AG20443 (cell line): ENCODE data around the gene ENO1.
"Not testable (repeated sequence)": the region's sequence is repeated elsewhere in the genome, so short reads cannot be mapped to it uniquely, and the experiment has no call there.

Experiments
- DNase-seq: peaks from one replicate; pipeline ENCODE4 v3.0.0; 2012; ENCODE audit warnings: low spot score, mixed read lengths

The ENO1 gene

DNA sequence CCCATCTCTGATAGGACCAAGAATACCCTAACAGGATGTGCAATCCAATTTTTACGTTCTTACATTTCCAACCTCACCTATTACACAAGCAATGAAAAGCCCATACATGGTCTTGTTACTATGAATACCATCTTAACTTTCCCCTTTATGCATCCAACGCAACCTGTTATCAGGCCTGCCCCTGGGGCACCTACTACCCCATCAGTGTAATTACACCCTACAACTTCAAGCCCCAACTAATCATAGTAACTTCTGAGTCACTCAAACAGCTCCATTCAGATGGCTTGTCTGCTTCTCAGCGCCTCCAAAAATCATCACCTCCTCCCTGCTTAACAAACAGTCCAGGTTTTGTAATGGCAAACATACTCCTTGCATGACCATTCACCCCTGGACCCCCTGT is 18.3 kb upstream of the ENO1 start:
- DNase-seq: not testable (repeated sequence)

DNA sequence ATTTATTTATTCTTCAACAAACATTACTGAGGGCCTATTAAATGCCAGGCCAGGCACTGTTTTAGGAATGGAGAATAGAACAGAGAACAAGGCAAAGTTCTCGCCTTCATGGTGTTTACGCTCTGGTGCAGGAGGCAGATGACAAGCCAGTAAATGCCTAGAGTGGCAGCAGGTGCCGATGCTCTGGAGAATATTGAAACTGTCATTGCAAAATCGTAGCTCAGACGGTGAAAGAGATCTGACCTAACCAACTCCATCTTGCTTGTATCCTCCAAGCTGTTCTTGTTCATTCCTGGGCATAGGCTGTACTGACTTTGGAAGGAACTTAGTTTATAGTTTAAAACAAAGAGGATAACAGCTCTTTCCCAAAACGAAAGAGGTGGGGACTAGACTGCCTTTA is 13.5 kb upstream of the ENO1 start:
- no peak for DNase-seq

DNA sequence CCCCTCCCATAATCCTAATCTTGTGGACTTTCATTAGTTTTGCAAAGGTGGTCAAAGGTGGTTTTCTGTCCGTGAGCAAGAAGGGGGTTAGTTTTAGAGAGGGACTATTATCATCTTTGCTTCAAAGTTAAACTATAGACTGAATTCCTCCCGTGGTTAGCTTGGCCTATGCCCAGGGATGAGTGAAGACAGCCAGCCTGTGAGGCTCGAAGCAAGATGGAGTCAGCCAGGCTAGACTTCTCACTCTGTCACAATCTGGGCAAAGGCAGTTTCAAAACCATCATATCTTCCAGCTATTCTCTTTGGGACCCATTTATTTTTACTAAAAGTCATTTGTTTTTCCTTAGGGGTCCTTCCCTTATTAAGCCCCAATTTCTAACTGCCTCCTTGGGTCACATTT is 12.9 kb upstream of the ENO1 start:
- no peak for DNase-seq

DNA sequence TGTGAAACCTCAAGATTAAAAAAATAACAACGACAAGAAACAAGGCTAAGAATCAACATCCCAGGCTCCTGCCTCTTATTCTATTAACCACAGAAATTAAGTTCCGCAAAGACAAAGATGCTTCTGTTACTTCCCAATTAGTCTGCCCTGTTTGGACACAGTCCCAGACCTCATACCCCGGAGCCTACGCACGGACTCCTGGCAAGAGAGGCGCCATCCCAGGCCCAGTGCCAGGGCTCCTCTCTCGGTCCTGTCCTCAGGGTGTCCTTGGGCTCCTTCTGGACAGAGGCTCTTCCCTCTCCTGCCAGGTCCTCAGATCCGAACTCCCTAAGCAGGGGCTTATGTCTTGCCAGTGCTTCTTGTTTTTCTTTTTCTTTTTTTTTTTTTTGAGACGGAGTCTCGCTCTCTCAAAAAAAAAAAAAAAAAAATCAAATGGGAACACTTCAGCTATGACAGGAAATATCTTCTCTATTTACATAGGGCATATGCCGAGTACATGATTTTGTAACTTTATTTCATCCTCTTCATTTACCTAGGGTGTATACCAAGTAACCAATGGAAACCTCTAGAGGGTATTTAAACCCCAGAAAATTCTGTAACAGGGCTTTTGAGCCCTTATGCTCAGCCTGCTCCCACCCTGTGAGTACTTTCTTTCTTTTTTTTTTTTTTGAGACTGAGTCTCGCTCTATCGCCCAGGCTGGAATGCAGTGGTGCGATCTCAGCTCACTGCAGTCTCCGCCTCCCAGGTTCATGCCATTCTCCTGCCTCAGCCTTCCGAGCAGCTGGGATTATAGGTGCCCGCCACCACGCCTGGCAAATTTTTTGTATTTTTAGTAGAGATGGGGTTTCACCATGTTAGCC is 11.7 kb upstream of the ENO1 start:
- DNase-seq: peak; percentile 91

DNA sequence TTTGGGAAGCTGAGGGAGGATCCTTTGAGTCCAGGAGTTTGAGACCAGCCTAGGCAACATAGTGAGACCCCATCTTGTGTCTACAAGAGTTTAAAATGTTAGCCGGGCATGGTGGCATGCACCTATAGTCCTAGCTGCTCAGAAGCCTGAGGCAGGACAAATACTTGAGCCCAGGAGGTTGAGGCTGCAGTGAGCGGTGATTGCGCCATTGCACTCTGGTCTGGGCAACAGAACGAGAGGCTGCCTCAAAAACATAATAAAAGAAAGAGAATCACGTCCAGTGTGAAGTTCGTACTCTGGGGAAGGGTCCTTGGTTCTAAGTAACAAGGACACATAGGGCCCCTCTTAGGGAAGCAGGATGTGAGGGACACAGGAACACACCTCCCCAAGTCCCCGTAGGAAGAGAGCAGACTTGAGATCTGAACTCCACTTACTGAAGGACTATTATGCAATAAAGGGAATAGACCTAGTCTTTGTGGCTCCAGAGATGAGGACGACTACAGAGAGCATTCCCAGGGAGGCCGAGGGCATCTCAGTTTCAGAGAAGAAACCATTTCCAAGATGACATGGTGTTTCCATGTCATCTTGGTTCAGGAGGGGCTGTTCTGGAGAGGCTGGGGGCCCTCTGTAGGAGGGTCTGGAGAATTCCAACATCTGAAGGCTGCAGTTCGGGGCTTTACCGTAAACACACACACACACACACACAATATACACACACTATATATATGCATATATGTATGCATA is 10.8 kb upstream of the ENO1 start:
- peak; percentile 49 for DNase-seq

DNA sequence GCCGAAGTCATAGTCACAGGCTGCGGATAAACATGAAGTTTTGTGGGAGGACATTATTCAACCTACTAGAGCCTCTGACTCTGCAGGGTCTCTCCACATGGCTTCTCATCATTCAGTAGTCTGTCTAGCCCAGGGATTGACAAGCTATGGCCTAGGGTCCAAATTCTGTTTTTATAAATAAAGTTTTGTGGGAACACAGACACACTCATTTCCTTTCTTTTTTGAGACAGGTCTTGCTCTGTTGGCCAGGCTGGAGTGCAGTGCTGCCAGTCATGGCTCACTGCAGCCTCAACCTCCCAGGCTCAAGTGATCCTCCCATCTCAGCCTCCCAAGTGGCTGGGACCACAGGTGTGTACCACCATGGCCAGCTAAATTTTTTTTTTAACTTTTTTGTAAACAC is 8.1 kb upstream of the ENO1 start:
- no peak for DNase-seq

DNA sequence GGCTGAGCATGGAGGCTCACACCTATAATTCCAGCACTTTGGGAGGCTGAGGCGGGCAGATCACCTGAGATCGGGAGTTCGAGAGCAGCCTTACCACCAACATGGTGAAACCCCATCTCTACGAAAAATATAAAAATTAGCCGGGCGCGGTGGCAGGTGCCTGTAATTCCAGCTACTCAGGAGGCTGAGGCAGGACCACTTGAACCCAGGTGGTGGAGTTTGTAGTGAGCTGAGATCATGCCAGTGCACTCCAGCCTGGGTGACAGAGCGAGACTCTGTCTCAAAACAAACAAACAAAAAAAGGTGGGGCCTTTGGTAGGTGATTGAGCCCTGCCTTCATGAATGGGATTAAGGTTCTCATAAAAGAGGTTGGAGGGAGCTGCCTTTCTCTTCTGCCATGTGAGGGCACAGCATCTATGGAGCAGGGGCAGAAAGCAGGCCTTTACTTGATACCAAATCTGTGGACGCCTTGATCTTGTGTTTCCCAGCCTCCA is 7.6 kb upstream of the ENO1 start:
- DNase-seq: not testable (repeated sequence)

DNA sequence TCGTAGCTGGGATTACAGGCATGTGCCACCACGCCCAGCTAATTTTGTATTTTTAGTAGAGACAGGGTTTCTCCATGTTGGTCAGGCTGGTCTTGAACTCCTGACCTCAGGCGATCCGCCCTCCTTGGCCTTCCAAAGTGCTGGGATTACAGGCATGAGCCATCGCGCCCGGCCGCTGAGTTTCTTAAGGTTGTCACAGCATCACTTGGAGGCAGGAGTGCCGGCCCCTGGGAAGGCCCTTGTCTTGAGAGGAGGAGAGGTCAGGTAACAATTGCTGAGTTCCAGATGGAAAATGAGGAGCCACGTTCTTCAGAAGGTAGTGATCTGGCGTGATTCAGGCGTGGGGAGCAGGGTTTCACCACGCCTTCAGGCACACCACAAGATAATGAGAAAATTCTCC is 5.6 kb upstream of the ENO1 start:
- not testable (repeated sequence) for DNase-seq

DNA sequence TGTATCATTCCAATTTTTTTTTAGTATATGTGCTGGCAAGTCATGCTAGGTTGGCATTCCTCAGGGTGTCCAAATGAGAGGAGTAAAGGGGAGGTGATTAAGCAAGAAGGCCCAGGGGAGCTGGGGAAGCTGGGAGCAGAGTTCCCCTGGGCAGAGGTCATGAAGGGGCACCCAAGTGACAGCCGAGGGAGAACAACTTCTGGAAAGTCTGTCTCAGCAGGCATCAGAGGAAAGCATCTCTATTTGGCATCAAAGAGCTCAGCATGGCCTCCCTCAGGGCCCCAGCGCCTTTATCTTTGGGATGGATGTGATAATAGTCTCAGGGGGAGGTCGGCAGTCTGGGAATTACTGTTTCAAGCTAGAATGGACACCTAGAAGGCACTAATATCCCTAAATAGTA is 5.0 kb upstream of the ENO1 start:
- no peak for DNase-seq

DNA sequence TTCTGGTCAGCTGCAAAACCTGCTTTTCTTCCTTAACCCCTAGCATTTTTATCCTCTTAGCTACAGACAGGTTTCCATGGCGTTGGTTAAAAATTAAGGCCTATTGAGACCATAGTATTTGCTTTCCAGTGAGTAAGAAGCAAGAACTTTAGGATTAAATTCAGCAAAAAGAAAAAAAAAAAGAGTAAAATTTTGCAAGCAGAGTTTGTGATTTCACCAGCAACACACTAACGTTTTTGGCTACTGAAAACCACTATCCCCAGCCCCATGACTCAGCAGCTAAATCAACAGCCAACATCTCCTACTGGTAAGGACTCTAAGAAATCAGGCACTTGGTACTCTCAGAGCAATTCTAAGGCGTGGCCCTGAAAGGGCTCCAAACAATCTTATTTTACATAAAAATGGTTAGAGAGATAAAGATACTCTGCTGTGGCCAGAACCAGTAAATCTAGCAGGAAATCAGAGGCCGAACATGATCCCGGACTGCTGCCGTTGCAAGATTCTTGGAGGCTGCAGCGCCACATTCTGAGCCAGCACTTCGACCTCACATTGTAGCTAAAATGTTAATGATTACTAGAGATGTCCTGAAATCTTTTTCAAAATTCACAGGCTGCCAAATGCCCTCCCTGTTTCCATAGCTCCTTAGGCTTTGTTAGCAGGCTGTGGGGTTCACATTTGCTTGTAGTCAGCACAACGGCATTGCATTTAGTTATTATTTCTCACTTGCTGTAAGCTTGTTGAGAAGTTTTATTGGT is 1.6 kb upstream of the ENO1 start:
- peak; percentile 91 for DNase-seq

DNA sequence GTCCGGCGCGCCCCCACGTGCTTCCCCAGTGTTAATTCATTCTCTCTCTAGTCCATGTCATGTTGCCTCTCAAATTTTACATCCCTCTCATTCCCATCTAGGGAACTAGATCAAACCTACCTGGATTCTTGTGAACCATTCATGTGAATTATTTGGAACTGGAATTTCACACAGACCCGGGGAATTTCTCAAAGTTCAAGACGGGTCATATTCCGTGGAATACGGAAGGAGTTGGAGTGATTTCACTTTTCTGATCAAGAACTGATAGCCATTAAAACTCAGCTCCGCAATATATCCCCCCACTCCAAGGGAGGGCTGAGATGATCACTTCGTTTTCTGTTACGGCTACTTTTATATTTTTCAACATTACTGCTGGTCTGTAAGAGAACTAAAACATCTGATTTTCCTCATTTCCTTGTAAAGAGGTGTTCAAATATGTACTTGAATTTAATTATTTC is 1.0 kb upstream of the ENO1 start:
- DNase-seq: no peak

DNA sequence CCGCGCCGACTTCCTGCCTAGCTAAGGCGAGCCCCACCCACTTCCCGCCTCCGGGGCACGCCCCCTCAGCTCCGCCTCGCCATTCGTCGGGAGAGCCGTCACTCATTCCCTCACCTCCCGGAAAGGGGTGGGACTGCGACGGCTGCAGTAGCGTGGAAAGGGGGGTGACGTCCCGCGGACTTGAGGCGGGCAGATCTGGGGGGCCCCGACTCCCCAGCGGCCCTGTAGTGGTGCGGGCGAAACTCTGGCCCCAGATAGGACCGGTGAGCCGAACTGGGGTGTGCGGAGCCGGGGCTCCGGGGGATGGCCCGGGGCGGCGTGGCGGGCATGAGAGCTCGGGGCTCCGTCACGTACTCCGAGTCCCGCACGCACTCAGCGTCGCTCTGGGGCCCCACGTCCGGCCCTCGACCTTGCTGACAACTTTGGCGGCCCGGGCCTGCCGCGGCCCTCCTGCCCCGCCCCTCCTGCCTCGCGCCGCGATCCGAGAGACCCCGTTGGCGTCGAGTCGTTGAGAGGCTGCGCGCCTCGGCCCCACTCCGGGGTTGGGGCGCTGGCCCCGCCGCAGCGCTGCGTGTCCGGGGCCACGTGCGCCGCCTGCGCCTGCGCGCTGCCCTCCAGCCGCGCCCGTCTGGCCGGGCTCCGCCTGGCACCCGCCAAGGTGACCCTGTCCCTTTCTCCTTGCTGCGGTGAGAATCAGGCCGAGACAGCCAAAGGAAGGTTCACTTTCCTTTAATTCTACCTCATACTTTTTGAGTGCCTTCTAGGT is 395 bp upstream of the ENO1 start:
- DNase-seq: peak; percentile 97

DNA sequence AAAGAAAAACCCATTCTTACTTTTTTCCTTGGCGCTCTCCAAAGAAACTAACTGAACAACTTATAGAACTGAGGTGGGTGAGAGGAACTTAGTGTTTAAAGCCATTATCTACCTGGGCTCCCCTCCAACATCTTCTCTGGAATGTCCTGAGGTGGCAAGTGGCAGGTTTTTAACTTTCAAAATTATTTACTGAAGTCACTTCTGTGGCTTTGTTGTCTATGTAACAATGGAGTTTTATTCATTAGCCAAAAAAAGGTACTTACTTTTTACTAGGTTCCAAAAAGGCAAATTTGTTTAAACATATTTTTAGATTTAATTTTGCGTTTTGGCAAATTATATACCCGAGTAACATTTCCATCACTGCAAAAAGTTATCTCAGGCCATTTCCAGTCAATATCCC is 2.4 kb downstream of the ENO1 start:
- DNase-seq: no peak

DNA sequence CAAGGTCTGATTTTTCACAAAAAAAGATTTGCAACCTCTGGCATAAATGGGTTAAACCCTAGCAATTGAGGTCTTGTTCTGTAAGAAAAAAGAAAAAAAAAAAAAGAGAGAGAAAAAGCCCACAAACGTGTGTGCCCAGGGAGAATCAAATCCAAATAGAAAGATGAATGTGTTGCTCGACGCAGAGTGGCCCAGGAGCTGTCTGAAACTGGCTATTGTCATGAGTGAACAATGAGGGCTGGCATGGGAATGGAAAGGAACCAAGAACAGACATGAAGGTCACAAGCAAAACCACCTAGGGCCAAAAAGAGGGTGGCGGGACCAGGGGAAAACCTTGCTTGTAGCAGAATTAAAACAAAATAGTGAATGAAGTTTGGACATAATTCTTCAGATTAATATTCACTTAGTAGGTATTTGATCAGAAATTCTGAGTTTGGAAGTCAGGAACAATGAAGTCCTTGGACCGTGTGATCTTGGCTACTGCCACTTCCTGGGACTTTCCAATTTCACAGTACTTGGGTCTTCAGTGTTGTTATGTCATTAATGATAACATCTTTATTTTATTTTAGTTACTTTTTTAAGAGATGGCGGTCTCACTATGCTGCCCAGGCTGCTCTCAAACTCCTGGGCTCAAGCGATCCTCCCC is 3.1 kb downstream of the ENO1 start:
- DNase-seq: no peak

DNA sequence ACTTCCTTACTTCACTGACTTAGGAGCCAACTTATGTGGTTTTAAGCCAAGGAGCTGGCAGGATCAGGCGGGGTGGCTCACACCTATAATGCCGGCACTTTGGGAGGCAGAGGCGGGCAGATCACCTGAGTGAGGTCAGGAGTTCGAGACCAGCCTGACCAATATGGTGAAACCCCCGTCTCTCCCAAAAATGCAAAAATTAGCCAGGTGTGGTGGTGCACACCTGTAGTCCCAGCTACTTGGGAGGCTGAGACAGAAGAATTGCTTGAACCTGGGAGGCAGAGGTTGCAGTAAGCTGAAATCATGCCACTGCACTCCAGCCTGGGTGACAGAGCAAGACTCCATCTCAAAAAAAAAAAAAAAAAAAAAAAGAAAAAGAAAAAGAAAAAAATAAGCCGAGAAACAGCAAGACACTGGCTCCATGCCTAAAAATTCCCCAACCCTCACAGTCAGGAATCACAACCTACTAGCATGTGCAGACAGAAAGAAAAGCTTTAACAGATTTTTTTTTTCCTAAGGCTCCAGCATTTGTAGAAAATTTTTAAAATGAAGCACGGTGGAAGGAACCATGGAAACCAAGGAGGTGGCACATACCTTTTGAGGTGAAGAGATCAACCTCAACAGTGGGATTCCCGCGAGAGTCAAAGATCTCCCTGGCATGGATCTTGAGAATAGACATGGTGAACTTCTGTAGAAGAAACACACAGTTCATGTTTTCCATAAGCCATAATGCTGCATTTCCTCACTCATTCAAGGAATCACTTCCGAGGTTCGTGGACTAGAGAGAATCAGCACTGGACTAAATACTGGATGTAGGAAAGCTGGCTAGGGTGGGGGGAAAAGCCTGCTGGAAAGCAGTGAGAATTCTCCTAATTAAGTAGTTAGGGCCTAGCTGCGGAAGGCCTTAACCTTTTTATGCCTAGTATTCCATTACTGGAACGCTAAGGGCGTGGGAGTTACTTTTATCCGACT is 4.0 kb downstream of the ENO1 start:
- DNase-seq: no peak

DNA sequence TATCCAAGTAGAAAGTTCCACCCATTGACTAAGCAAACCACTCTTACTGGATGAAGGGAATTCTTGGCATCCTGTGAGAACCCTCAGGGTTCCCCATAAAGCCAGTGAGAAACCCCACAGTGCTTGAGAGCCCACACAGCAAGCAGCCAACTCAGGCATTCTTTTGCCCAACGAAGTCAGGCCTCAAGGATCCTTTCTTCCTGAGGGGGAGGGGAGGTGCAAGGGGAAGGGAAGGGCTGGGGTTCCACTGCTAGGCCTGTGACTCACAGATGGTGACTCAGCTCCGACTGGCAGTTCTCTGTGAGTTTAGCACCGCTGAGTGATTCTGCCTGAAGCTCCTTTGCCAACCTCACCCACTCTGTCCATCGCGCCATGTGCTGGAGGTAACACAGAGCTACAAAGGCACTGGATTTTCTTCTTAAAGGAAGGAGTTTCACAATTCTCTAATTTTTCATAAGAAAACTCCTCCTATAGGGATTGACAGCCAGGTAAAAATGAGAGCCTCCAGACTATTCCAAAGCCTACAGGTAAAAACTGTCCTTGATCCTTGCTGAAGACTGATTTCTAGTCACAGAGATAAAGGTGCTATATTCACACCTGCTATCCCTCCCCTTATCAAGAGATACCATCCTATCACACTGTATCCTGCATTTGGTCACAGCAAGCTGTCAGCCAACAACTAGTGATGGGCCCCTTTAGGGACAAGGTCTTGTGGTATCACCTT is 4.8 kb downstream of the ENO1 start:
- DNase-seq: peak; percentile 93

DNA sequence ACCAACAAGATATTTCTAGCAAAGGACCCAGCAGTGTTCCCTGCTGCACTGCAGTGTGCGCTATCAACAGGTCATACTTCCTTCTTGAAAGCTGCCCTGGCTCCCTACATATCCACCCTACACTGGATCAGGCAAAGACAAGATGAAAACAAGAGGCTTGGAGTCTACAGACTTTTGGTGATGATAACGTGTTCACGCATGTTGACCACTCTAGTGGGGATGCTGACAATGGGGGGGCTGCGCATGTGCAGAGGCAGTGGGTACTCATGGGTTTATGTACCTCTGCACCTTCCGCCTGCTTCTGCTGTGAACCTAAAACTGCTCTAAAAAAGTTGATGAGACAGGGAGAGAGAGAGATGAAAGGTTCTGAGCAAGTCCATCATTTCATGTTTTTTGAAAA is 5.5 kb downstream of the ENO1 start:
- DNase-seq: no peak

DNA sequence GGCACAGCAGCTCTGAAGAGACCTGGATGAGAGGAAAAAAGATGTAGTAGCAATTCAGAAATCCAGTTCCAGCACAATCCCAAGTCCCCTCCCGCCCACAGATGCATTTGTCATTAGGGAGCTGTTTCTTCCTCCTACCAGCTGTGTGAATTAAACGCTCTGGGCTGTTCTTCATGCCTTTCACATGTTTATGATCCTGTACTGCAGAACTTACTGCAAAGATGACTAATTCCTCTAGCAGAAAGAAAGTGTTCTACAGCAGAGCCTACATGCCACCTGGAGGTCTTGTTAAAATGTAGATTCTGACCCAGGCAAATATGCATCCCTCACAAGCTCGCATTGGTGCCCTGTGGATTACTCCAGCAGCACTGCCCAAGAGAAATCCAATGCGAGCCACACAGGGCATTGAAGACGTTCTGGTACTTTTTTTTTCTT is 6.5 kb downstream of the ENO1 start:
- DNase-seq: no peak

DNA sequence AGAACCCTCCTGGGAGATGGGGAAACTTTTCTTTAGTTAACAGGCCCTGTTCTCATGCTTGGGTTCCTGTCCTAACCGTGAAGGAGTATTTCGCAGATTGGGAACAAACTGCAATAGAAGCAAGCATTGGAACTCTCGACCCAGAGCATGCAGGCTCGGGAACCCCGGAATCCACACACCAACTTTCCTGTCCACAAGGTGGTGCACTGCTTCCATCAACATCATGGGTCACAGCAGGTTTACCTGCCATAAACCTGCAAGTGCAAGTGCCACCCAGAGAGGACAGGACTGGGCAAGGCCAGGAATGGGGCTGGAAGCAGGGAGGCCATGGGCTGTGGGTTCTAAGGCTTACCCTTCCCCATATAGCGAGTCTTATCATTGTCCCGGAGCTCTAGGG is 6.9 kb downstream of the ENO1 start:
- no peak for DNase-seq
